HL-60 (cell line): ENCODE data around the gene HMCN2.

Experiments used
- CTCF ChIP-seq: IDR thresholded peaks from one replicate; pipeline ENCODE4 v1.5.1; 2011; ENCODE audit warnings: low read length, control low read depth, inconsistent platforms; ENCODE audit not compliant: insufficient read depth
- GABPA ChIP-seq: IDR thresholded peaks from 2 replicates; pipeline ENCODE4 v1.6.1; 2012; ENCODE audit warnings: low read depth
- POLR2AphosphoS5 ChIP-seq: IDR thresholded peaks from 2 replicates; pipeline ENCODE4 v1.6.1; 2012; ENCODE audit warnings: low read depth
- REST ChIP-seq: IDR thresholded peaks from 2 replicates; pipeline ENCODE4 v1.6.1; 2012; ENCODE audit warnings: low read depth; ENCODE audit not compliant: insufficient replicate concordance
- SPI1 ChIP-seq: IDR thresholded peaks from 2 replicates; pipeline ENCODE4 v1.6.1; 2012; ENCODE audit warnings: low read depth, mild to moderate bottlenecking, borderline replicate concordance

- TF ChIP-seq CTCF (no peak), REST (no peak), POLR2AphosphoS5 (no peak), GABPA (no peak), SPI1 (no peak)
Observed at GRCh38 chr9:130410443-130410842, 144.9 kb downstream of the HMCN2 start.
